ENCODE measurements around the gene SHB.
A peak's percentile ranks its signal among the peaks of the same experiment; 100 is the strongest.

SHB gene

GRCh38 chr9:38068701-38069628 is at the start of gene SHB:
Gene SHB, minus strand, starts transcription at chr9:38069227. Its CDS starts 582 bp downstream, at chr9:38068645.
- DNase-seq = peak in 1 of 2 experiments; percentile 93

GRCh38 chr9:38117651-38118050 is 48.6 kb upstream of the SHB start:
- DNase-seq = no peak

GRCh38 chr9:38114905-38115304 is 45.9 kb upstream of the SHB start:
- DNase-seq = no peak

GRCh38 chr9:38112456-38112855 is 43.4 kb upstream of the SHB start:
- no peak for DNase-seq

GRCh38 chr9:38112049-38112448 is 43.0 kb upstream of the SHB start:
- DNase-seq = no peak

GRCh38 chr9:38110476-38110875 is 41.4 kb upstream of the SHB start:
- DNase-seq = no peak

DNA sequence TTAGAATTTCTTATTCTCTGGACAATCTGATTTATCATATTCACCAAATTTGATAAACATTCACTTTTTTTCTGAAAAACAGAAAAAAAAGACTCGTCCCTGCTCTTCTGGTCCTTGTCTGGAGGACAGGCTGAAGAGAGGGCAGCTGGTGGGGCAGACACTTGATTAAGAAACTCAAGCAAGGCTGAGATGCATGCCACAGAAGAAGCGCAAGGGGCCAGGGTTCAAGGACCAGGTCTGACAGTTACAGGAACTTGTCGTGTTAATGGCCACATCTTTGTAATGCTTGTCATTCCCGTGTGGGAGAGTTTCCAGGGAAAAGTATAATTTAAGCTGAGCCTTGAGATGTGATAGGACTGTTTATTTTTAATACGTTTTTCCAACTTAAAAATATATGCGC is 40.6 kb upstream of the SHB start:
- no peak for DNase-seq

DNA sequence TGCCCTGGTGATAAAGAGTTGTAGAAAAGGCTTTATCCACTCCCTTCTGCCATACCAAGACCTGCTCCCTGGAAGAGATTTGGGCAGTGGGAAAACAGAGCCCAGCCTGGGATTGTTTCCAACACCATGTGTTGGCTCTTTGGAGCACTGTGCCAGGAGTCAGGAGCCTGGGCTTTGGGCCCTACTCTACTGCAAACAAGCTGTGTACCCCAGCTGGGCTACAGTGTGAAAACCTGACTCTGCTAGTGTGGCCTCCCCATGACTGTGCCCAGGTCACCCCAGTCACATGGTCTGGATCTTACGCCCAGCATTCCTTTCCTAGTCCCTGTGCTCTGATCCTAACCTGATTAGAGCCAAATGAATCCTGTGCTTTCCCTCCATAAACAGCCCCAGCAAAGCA is 39.3 kb upstream of the SHB start:
- DNase-seq = no peak

- DNase-seq = no peak
Observed at GRCh38 chr9:38107811-38108304, 38.8 kb upstream of the SHB start.

- no peak for DNase-seq
Observed at GRCh38 chr9:38107405-38107804, 38.4 kb upstream of the SHB start.

- DNase-seq = no peak
Observed at GRCh38 chr9:38106488-38106887, 37.5 kb upstream of the SHB start.

- DNase-seq = no peak
Observed at GRCh38 chr9:38103340-38103739, 34.3 kb upstream of the SHB start.

GRCh38 chr9:38101423-38101822 is 32.4 kb upstream of the SHB start:
- no peak for DNase-seq

DNA sequence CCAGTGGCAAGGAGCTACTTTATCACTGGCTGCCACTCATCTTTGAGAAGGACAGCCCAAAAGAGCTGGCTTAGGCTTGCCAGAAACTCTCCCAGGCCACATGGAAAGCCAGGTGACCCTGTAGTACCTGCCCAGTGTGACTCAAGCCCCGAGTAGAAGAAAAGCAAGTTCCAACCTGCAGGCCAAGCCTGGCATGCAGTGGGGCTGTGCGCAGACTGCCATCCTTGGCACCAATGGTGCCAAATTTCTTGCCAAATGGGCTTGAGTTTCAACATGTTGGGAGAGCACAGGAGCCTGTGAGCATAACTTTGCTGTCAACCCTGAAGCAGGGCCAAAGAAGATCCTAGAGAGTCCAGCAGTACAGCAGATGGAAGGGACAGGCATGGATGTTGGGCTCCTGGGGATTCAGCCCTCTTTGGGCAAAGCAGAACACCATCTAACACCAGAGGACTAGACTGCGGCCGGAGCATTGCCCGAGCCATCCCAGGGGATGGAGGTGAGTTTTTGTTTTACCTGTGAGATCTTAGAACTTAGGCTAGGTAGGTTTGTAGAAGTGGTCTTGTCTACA is 27.3 kb upstream of the SHB start:
- no peak for DNase-seq

DNA sequence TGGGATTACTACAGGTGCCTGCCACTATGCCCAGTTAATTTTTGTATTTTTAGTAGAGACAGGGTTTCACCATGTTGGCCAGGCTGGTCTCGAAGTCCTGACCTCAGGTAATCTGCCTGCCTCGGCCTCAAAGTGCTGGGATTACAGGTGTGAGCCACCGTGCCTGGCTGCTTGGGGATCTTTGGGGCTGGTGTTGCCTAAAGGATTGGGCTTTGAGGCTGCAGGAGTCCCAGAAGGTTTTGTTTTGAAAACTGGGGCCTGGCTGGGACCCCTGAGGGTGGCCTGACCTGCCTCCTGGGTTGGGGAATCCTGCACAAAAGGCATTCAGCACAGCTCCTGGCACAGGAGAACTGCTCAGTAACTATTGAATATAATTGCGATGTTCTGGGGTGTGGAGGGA is 25.1 kb upstream of the SHB start:
- no peak for DNase-seq

- DNase-seq = no peak
Observed at GRCh38 chr9:38092656-38093055, 23.6 kb upstream of the SHB start.

- DNase-seq = no peak
Observed at GRCh38 chr9:38092200-38092524, 23.1 kb upstream of the SHB start.

DNA sequence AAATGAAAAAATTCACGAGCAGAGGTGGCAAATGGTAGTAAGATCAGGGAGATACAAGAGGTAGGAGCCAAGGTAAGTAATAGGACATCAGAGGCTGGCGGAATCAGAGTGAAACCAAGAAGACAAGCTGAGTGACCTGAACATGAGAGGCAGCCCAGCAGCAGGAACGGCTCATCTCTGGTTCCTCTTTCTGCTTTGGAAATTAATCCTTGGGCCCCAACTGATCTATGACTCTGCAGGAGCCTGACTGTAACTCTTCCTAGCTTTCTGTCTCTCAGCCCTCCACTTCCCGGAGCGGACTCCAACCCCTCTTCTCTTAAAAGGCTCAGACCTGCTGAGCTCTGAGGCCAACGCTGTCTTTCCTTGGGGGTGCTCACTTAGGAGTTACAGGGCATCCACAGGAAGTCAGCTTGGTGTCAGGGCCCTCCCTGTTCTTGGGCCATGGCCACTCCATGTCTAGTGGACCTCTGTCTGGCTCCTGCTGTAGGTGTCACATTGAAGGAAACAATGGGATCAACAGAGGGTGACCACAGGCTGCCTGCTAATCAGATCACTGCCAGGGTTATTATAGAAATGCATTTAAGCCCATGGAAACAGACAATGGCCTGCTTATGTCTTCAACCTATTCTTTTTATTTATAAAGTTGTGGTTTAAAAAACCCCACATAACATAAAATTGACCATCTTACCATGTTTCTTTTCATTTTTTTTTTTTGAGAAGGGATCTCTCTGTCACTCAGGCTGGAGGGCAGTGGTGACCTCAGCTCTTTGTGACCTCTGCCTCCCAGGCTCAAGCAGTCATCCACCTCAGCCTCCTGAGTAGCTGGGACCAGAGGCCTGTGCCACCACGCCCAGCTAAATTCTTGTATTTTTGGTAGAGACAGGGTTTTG is 22.5 kb upstream of the SHB start:
- no peak for DNase-seq

DNA sequence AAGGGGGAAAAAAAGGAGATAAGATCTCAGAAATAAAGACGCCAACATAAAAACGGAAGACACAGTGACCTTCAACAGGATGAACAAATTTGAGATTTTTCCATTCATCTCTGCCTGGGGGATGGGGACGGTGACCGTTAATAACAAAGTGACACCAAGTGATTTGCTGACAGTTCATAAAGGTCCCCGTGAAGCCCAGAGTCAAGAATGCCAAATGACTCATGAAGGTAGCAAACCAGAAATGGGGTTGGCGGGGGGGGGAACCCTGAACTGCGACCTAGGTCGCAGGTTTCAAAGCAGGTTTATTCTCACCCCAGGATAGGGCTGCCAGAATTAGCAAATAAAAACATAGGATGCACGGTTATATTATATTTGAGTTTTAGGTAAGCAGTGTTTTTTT is 21.1 kb upstream of the SHB start:
- no peak for DNase-seq

DNA sequence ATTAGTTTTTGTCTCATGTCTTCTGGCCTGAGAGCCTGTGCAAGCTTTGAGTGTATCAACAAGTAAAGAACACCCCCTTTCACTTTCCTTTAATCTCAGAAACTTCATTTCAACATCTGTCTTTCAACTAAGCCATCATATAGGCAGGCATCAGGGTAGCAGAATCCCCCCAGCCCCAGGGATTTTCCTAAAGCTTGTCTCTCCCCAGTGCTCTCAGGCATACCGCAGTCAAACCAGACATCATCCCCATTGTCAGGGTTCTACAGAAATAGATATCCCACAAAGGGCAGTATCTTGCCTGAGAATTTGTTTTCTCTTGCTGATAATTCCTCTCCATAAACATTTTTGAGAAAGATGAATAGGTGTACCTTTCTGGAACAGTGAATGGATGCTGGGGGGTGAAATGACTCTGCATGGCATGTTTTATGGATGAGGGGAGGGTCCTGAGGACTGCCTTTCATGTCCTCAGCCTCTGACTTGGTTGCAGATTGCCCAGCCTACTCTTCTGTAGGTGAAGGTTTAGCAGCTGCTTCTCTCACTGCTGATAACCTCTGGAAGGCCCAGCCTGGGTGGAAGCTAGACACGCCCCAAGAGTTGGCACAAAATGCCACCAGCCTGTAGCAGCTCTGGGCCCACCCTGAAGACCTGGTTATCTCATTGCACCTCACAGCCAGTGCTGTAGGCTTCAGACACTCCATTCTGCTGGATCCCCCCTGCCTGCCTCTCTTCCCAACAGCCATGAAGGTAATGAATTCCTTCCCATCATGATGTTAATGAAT is 20.5 kb upstream of the SHB start:
- DNase-seq = no peak

DNA sequence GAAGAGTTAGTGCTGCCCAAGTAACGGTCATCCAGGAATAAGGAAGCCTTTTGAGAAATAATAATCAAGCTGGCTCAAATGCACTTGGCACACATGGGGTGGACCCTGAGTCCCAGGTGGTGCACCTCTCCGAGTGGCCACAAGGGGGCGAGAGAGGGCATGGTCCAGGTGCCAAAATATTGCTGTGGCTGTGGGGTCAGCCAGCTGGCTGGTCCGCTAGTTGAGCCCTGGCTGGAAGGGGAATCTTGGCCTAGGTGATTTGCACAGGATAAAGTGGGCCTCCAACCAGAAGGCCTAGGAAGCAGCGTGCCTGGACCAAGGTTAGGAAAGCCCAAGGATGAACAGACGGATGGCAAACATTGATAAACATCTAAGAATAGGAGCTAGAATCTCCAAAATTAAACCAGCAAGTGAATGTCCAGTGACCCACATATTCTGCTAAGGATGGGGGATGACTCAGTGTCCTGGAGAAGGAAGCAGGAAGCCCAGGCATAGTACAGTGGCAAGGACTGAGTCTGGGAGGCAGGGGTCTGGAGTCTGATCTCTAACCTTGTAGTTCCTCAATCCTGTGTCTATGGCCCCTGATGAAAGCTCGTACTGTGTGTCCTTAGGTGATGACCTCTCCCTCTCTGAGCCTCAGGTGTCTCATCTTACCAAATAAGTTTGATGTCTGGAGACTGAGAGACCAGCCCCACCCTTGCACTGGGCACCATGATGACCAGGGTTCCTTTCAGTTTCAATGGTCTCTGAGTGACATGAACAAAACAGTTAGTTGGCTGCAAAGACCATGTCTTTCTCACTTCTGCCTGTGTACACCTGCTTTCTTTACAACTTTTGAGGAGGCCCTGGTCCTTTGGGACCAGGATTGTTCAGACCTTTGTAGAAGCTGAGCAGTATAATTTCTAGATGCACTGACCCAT is 19.2 kb upstream of the SHB start:
- DNase-seq = peak in 1 of 2 experiments; percentile 65

- no peak for DNase-seq
Observed at GRCh38 chr9:38086496-38086895, 17.5 kb upstream of the SHB start.

Measured in NCI-H526 (cell line).